GM23338 (cell line): ENCODE data around the gene C1QTNF1. TPM values are rescaled to one million over a fixed set of nuclear protein-coding genes. Genes with fewer than 3 reads are reported as not detected.

Experiments
- ATAC-seq: fragments of 200-7000 bp; cut with Tn5 transposase; 3 replicates; pipeline ENCODE4 v1.9.1; 2020
- DNase-seq: peaks from one replicate; pipeline ENCODE4 v3.0.0-alpha.2; 2015; ENCODE audit warnings: low spot score
- H2AFZ ChIP-seq: fragments of 200-600 bp; sonication (generic); 2 replicates; pipeline ENCODE4 v1.8.0; 2016; ENCODE audit warnings: antibody characterized with exemption, mild to moderate bottlenecking, moderate library complexity
- H3F3A ChIP-seq: fragments of 200-600 bp; sonication (generic); replicated peaks from 2 replicates; pipeline ENCODE4 v1.8.0; 2017; ENCODE audit warnings: antibody characterized with exemption, mixed run types, low read depth
- H3K27ac ChIP-seq: fragments of 200-600 bp; sonication (generic); 2 replicates; pipeline ENCODE4 v1.6.1; 2016; ENCODE audit warnings: low read depth
- H3K27me3 ChIP-seq: fragments of 200-600 bp; sonication (generic); 2 replicates; pipeline ENCODE4 v1.8.0; 2016; ENCODE audit warnings: mild to moderate bottlenecking, mixed run types, moderate library complexity; ENCODE audit not compliant: insufficient read depth
- H3K36me3 ChIP-seq: fragments of 200-600 bp; sonication (generic); 2 replicates; pipeline ENCODE4 v1.8.0; 2016; ENCODE audit warnings: mild to moderate bottlenecking; ENCODE audit not compliant: insufficient read depth
- H3K4me1 ChIP-seq: fragments of 200-600 bp; sonication (generic); 2 replicates; pipeline ENCODE4 v1.8.0; 2016; ENCODE audit warnings: mild to moderate bottlenecking, moderate library complexity; ENCODE audit not compliant: insufficient read depth
- H3K4me2 ChIP-seq: fragments of 200-600 bp; sonication (generic); 2 replicates; pipeline ENCODE4 v1.7.1; 2017; ENCODE audit warnings: mixed run types
- H3K4me3 ChIP-seq: fragments of 200-600 bp; sonication (generic); 2 replicates; pipeline ENCODE4 v1.6.1; 2016; ENCODE audit warnings: mixed run types
- H3K79me2 ChIP-seq: fragments of 200-600 bp; sonication (generic); replicated peaks from 2 replicates; pipeline ENCODE4 v1.8.0; 2017; ENCODE audit warnings: mild to moderate bottlenecking; ENCODE audit not compliant: insufficient read depth
- H3K9me2 ChIP-seq: fragments of 200-600 bp; sonication (generic); 2 replicates; pipeline ENCODE4 v1.8.0; 2017; ENCODE audit not compliant: insufficient read depth
- H4K20me1 ChIP-seq: fragments of 200-600 bp; sonication (generic); replicated peaks from 2 replicates; pipeline ENCODE4 v1.8.0; 2017; ENCODE audit warnings: mild to moderate bottlenecking; ENCODE audit not compliant: insufficient read depth
- H3K27ac Mint-ChIP-seq: 2 replicates; pipeline ENCODE4 v1.8.0; 2020; ENCODE audit warnings: inconsistent platforms, mild to moderate bottlenecking, moderate library complexity, mixed read lengths
- H3K27me3 Mint-ChIP-seq: 3 replicates; pipeline ENCODE4 v1.8.0; 2022; ENCODE audit warnings: low read depth, mild to moderate bottlenecking, moderate library complexity, mixed read lengths, inconsistent platforms; ENCODE audit not compliant: insufficient read depth, poor library complexity
- H3K36me3 Mint-ChIP-seq: 3 replicates; pipeline ENCODE4 v1.8.0; 2021; ENCODE audit warnings: low read depth, mild to moderate bottlenecking, inconsistent platforms, moderate library complexity, mixed read lengths
- H3K4me1 Mint-ChIP-seq: 3 replicates; pipeline ENCODE4 v1.8.0; 2020; ENCODE audit warnings: mild to moderate bottlenecking, inconsistent platforms, mixed read lengths
- H3K4me3 Mint-ChIP-seq: 3 replicates; pipeline ENCODE4 v1.8.0; 2021; ENCODE audit warnings: moderate library complexity, mild to moderate bottlenecking, inconsistent platforms, mixed read lengths
- H3K9me3 Mint-ChIP-seq: 3 replicates; pipeline ENCODE4 v1.8.0; 2020; ENCODE audit warnings: moderate library complexity, mild to moderate bottlenecking, inconsistent platforms, mixed read lengths
- CREB1 ChIP-seq: fragments of 250-450 bp; sonication (Bioruptor Pico); IDR thresholded peaks from 2 replicates; pipeline ENCODE4 v1.5.0; 2020; ENCODE audit warnings: low read depth, mild to moderate bottlenecking, moderate library complexity
- CTCF ChIP-seq, 2 experiments: fragments of 200-600 bp in 1 of 2; sonication (generic) in 1 of 2; conservative IDR thresholded peaks; 2 replicates each; pipeline versions ENCODE4 v1.5.1 to v1.6.1; 2016 to 2017; ENCODE audit warnings: antibody characterized with exemption in 2 of 2, low read depth in 2 of 2, mild to moderate bottlenecking in 2 of 2, moderate library complexity in 1 of 2
- ETS1 ChIP-seq: IDR thresholded peaks from 2 replicates; pipeline ENCODE4 v1.6.1; 2016; ENCODE audit warnings: antibody characterized with exemption
- EZH2 ChIP-seq: fragments of 200-600 bp; sonication (generic); IDR thresholded peaks from one replicate; pipeline ENCODE4 v1.8.0; 2017; ENCODE audit warnings: antibody characterized with exemption, mild to moderate bottlenecking, low read depth; ENCODE audit not compliant: unreplicated experiment
- EZH2phosphoT487 ChIP-seq: fragments of 200-600 bp; sonication (generic); IDR thresholded peaks from one replicate; pipeline ENCODE4 v1.8.1; 2018; ENCODE audit warnings: antibody characterized with exemption; ENCODE audit not compliant: unreplicated experiment
- JUNB ChIP-seq: IDR thresholded peaks from one replicate; pipeline ENCODE4 v1.6.1; 2016; ENCODE audit warnings: antibody characterized with exemption; ENCODE audit not compliant: unreplicated experiment
- NANOG ChIP-seq: IDR thresholded peaks from 2 replicates; pipeline ENCODE4 v1.6.1; 2016; ENCODE audit warnings: antibody characterized with exemption, borderline replicate concordance
- POLR2AphosphoS5 ChIP-seq: IDR thresholded peaks from 2 replicates; pipeline ENCODE4 v1.6.1; 2016; ENCODE audit warnings: antibody characterized with exemption, low read depth
- REST ChIP-seq: IDR thresholded peaks from one replicate; pipeline ENCODE4 v1.6.1; 2018; ENCODE audit warnings: antibody characterized with exemption; ENCODE audit not compliant: unreplicated experiment
- STAT1 ChIP-seq: IDR thresholded peaks from one replicate; pipeline ENCODE4 v1.6.1; 2016; ENCODE audit warnings: antibody characterized with exemption; ENCODE audit not compliant: unreplicated experiment
- ZNF114 ChIP-seq: fragments of 250-450 bp; sonication (Bioruptor Pico); IDR thresholded peaks from 2 replicates; pipeline ENCODE4 v1.5.0; 2020; ENCODE audit warnings: mild to moderate bottlenecking, moderate library complexity
- ZNF331 ChIP-seq: fragments of 250-450 bp; sonication (Bioruptor Pico); IDR thresholded peaks from 2 replicates; pipeline ENCODE4 v1.5.0; 2020; ENCODE audit warnings: low read depth, mild to moderate bottlenecking, moderate library complexity
- ZNF462 ChIP-seq: fragments of 250-450 bp; sonication (Bioruptor Pico); IDR thresholded peaks from 2 replicates; pipeline ENCODE4 v1.5.0; 2020; ENCODE audit warnings: mild to moderate bottlenecking, moderate library complexity
- polyA plus RNA-seq: library from polyadenylated mRNA; unstranded; fragments of >200 nt; fragmentation: Nextera tagmentation; extraction: Ambion mirVana; gene quantifications from 2 replicates; pipeline ENCODE4 v1.2.1, GENCODE V29; 2016
- total RNA-seq: library from RNA; depleted of rRNA; stranded (reverse); fragments of >200 nt; shearing (Covaris generic); gene quantifications from 2 replicates; pipeline ENCODE4 v1.2.3, GENCODE V29; 2014

C1QTNF1 gene
- total and polyA plus RNA-seq, 2 experiments from 2014 or later = 1.1 to 1.9 TPM

- Histone ChIP-seq H3K27ac (no peak overlapping the region), H4K20me1 (no peaks in the 10 kb centered on the region), H3K36me3 (no peaks in the 10 kb centered on the region), H3K9me2 (no peaks in the 10 kb centered on the region), H3K4me3 (no peak overlapping the region), H3F3A (no peaks in the 10 kb centered on the region), H3K4me1 (no peaks in the 10 kb centered on the region), H3K27me3 (no peaks in the 10 kb centered on the region), H2AFZ (no peak overlapping the region), H3K79me2 (no peaks in the 10 kb centered on the region), H3K4me2 (no peak overlapping the region)
- H3K4me1 Mint-ChIP-seq = peaks cover 5% of the 10 kb centered on the region
- H3K4me3 Mint-ChIP-seq = no peak overlapping the region
- no peak overlapping the region for H3K27ac Mint-ChIP-seq
- TF ChIP-seq ZNF114 = no peak
- no peak for TF ChIP-seq NANOG
- TF ChIP-seq CREB1 = no peak
- TF ChIP-seq STAT1 = no peak
- no peak for TF ChIP-seq ETS1
- no peak for TF ChIP-seq JUNB
- no peak for TF ChIP-seq ZNF331 (CRISPR knock-in tag)
- TF ChIP-seq REST = no peak
- TF ChIP-seq CTCF (conservative IDR thresholded peaks at IDR 0.05; ENCODE audit: low read depth in 2 of 2) = no peak
- TF ChIP-seq ZNF462 = no peak
- no peak for TF ChIP-seq POLR2AphosphoS5
- no peak for TF ChIP-seq EZH2phosphoT487
- no peak for TF ChIP-seq EZH2
- no peak for ATAC-seq
- peaks cover 23% of the 10 kb centered on the region for H3K27me3 Mint-ChIP-seq
- H3K9me3 Mint-ChIP-seq = no peaks in the 10 kb centered on the region
- H3K36me3 Mint-ChIP-seq = no peaks in the 10 kb centered on the region
- no peak for DNase-seq
These were observed 8.3 kb downstream of the C1QTNF1 start for GRCh38 chr17:79031996-79032875.
